Measurements from ENCODE around the gene ADIPOQ. TPM values are rescaled to one million over a fixed set of nuclear protein-coding genes. Genes with fewer than 3 reads are reported as not detected.

ADIPOQ gene
- polyA plus RNA-seq, 1 of the 3 experiments (the other 2 are of a cell fraction) = not detected

- 0% methylated on average over 1 of the region's 1 CpG for WGBS (ENCODE audit: low lambda C conversion rate)
- Histone ChIP-seq H3K27me3 (ENCODE audit: insufficient read depth) (peaks cover 17% of the 10 kb centered on the region; the same call in 1 of the 2 replicates), H3K79me2 (ENCODE audit: insufficient read depth) (no peaks in the 10 kb centered on the region), H2AFZ (ENCODE audit: low read depth) (no peak overlapping the region), H3K4me1 (ENCODE audit: control insufficient read depth in 1 of 2, insufficient read depth in 2 of 2, low read depth in 1 of 2, low read length in 1 of 2) (no peaks in the 10 kb centered on the region), H3K9me3 (no peaks in the 10 kb centered on the region), H3K4me3 (ENCODE audit: low read depth in 2 of 2, low read length in 1 of 2) (no peak overlapping the region; a peak in 1 of 4 replicates), H3F3A (replicated peaks; ENCODE audit: insufficient read depth) (no peaks in the 10 kb centered on the region), H3K27ac (ENCODE audit: low read depth in 2 of 2, low read length in 1 of 2) (no peak overlapping the region), H4K20me1 (ENCODE audit: insufficient read depth) (no peaks in the 10 kb centered on the region), H3K36me3 (replicated peaks in 1 of 2; ENCODE audit: control insufficient read depth in 1 of 2, insufficient read depth in 2 of 2, low read length in 1 of 2) (no peaks in the 10 kb centered on the region), H3K9ac (no peak overlapping the region), H3K9me2 (no peaks in the 10 kb centered on the region), H3K4me2 (no peak overlapping the region)
- ChIA-PET CTCF (interaction anchor here (0.6 to 7.1 kb wide), 41 partner anchors 8 to 495 kb away, joined by 3 to 101 read pairs (median 4); partner anchors contain the start of genes RPL39L and ST6GAL1), POLR2A (no interaction called here)
- peak; percentile 60 for DNase-seq
- TF ChIP-seq EZH2phosphoT487 (IDR thresholded peaks at IDR 0.05; ENCODE audit: borderline replicate concordance, low read depth) (no peak), SMC3 (IDR thresholded peaks at IDR 0.05; ENCODE audit: low read depth, low read length) (peak; percentile 35; the same call in 1 of the 2 replicates), IRF3 (IDR thresholded peaks at IDR 0.05; ENCODE audit: low read depth, low read length) (no peak), REST (IDR thresholded peaks at IDR 0.05; ENCODE audit: low read depth, low read length) (no peak), FOSL2 (IDR thresholded peaks at IDR 0.05; ENCODE audit: borderline replicate concordance, low read depth) (no peak), MEF2A (IDR thresholded peaks at IDR 0.05; ENCODE audit: borderline replicate concordance, low read depth) (no peak), GATA2 (CRISPR knock-in tag; IDR thresholded peaks at IDR 0.05) (no peak), FOXJ3 (CRISPR knock-in tag; IDR thresholded peaks at IDR 0.05) (no peak), ELF1 (IDR thresholded peaks at IDR 0.05) (no peak), ZBTB33 (IDR thresholded peaks at IDR 0.05; ENCODE audit: borderline replicate concordance, low read depth) (no peak), RFX5 (IDR thresholded peaks at IDR 0.05; ENCODE audit: low read length) (no peak), TCF12 (IDR thresholded peaks at IDR 0.05) (no peak), RCOR1 (IDR thresholded peaks at IDR 0.05; ENCODE audit: low read length) (no peak), EP300 (IDR thresholded peaks at IDR 0.05; ENCODE audit: borderline replicate concordance in 1 of 2, low read depth in 1 of 2, low read length in 1 of 2) (no peak), JUND (IDR thresholded peaks at IDR 0.05) (no peak), GABPA (IDR thresholded peaks at IDR 0.05; ENCODE audit: low read depth) (no peak), CTCF (IDR thresholded peaks at IDR 0.05) (peak; percentile 66), TAF1 (IDR thresholded peaks at IDR 0.05; ENCODE audit: borderline replicate concordance, low read depth, low read length) (no peak), PBX3 (IDR thresholded peaks at IDR 0.05) (no peak), RXRA (IDR thresholded peaks at IDR 0.05; ENCODE audit: borderline replicate concordance, low read depth) (no peak), YY1 (IDR thresholded peaks at IDR 0.05; ENCODE audit: low read depth) (no peak), RAD21 (IDR thresholded peaks at IDR 0.05; ENCODE audit: low read length) (peak; percentile 80), USF1 (IDR thresholded peaks at IDR 0.05; ENCODE audit: borderline replicate concordance, low read depth) (no peak), TEAD4 (IDR thresholded peaks at IDR 0.05; ENCODE audit: borderline replicate concordance, insufficient read depth) (no peak)
Measured at GRCh38 chr3:186849374-186849975, 7.0 kb downstream of the ADIPOQ start.
